HepG2 (cell line): ENCODE measurements around the gene TAF6L. TPM values are rescaled to one million over a fixed set of nuclear protein-coding genes. Genes with fewer than 3 reads are reported as not detected.

ENCODE experiments used
- FOXA3 ChIP-seq: IDR thresholded peaks from 2 replicates; pipeline ENCODE4 v1.6.1; 2016; ENCODE audit warnings: missing genetic modification reagents, missing compliant biosample characterization
- HDAC1 ChIP-seq: sonication (generic); formaldehyde crosslinking; IDR thresholded peaks from 2 replicates; pipeline ENCODE4 v1.5.1; 2020; ENCODE audit warnings: mild to moderate bottlenecking, missing genetic modification reagents
- HMGA1 ChIP-seq: sonication (generic); formaldehyde crosslinking; conservative IDR thresholded peaks from 2 replicates; pipeline ENCODE4 v1.4.0; 2020; ENCODE audit warnings: missing genetic modification reagents
- HNRNPH1 ChIP-seq: fragments of 200-400 bp; formaldehyde crosslinking; optimal IDR thresholded peaks from 2 replicates; pipeline ENCODE3; 2017; ENCODE audit warnings: mild to moderate bottlenecking, low read depth, low read length
- IKZF4 ChIP-seq: sonication (generic); formaldehyde crosslinking; IDR thresholded peaks from 2 replicates; pipeline ENCODE4 v1.5.1; 2020; ENCODE audit warnings: borderline replicate concordance, mild to moderate bottlenecking, low read depth, missing genetic modification reagents; ENCODE audit errors: not compliant biosample characterization
- KDM5A ChIP-seq: fragments of 200-600 bp; sonication (generic); IDR thresholded peaks from 2 replicates; pipeline ENCODE4 v1.7.0; 2018; ENCODE audit warnings: antibody characterized with exemption, mild to moderate bottlenecking, low read length, borderline replicate concordance
- NR2F1 ChIP-seq, 2 experiments: fragments of 450-650 bp in 1 of 2; formaldehyde crosslinking in 1 of 2; IDR thresholded peaks; 2 replicates each; pipeline versions ENCODE4 v1.5.0 to v1.6.1; 2016 to 2020; ENCODE audit warnings: mild to moderate bottlenecking in 1 of 2, missing compliant biosample characterization in 1 of 2, missing genetic modification reagents in 1 of 2, moderate library complexity in 1 of 2
- PCBP1 ChIP-seq: fragments of 200-400 bp; formaldehyde crosslinking; IDR thresholded peaks from 2 replicates; pipeline ENCODE4 v1.6.1; 2017; ENCODE audit warnings: mild to moderate bottlenecking, low read depth, low read length, borderline replicate concordance
- SIN3A ChIP-seq: IDR thresholded peaks from 2 replicates; pipeline ENCODE4 v1.6.1; 2011; ENCODE audit warnings: low read depth, mild to moderate bottlenecking, control low read depth, low read length, borderline replicate concordance
- SP140L ChIP-seq: sonication (generic); formaldehyde crosslinking; IDR thresholded peaks from 2 replicates; pipeline ENCODE4 v1.4.0; 2020; ENCODE audit warnings: missing genetic modification reagents, borderline replicate concordance
- TARDBP ChIP-seq: sonication (generic); formaldehyde crosslinking; IDR thresholded peaks from 2 replicates; pipeline ENCODE4 v1.8.0; 2022; ENCODE audit warnings: mild to moderate bottlenecking, missing genetic modification reagents
- YY1 ChIP-seq: IDR thresholded peaks from 2 replicates; pipeline ENCODE4 v1.6.1; 2011; ENCODE audit warnings: low read length, low read depth, moderate library complexity, mild to moderate bottlenecking; ENCODE audit not compliant: insufficient read depth, insufficient replicate concordance
- ZNF350 ChIP-seq: sonication (generic); formaldehyde crosslinking; IDR thresholded peaks from 2 replicates; pipeline ENCODE4 v1.4.0; 2020; ENCODE audit warnings: mild to moderate bottlenecking, low read depth, missing genetic modification reagents, borderline replicate concordance
- ZNF850 ChIP-seq: sonication (generic); formaldehyde crosslinking; conservative IDR thresholded peaks from 2 replicates; pipeline ENCODE4 v1.9.0; 2021; ENCODE audit warnings: mild to moderate bottlenecking, missing genetic modification reagents
- ZNF883 ChIP-seq: sonication (generic); formaldehyde crosslinking; IDR thresholded peaks from 2 replicates; pipeline ENCODE4 v1.5.1; 2020; ENCODE audit warnings: mild to moderate bottlenecking, missing genetic modification reagents; ENCODE audit errors: not compliant biosample characterization
- polyA plus RNA-seq, 8 experiments: library from polyadenylated mRNA; depleted of rRNA in 3 of 8; stranded (reverse) in 7 of 8; unstranded in 1 of 8; fragments of >200 nt; fragmentation: Illumina TruSeq in 4 of 8; extraction: Trizol in 4 of 8; gene quantifications; 2 replicates each; pipeline versions ENCODE4 v1.2.1 to v1.2.3, GENCODE V29; 2011 to 2016; ENCODE audit warnings: low read depth in 4 of 8, missing spikeins in 1 of 8, mixed read lengths in 1 of 8; ENCODE audit not compliant: insufficient read depth in 1 of 8
- total RNA-seq, 5 experiments: library from RNA; depleted of rRNA; stranded (reverse); fragments of >200 nt; fragmentation: Illumina TruSeq; extraction: Trizol; gene quantifications; 2 replicates each; pipeline ENCODE4 v1.2.3, GENCODE V29; 2016; ENCODE audit warnings: low read depth in 1 of 5
- TF ChIP-seq, protein P1 (sequence below): sonication (generic); formaldehyde crosslinking; IDR thresholded peaks from 2 replicates; pipeline ENCODE4 v1.4.0; 2020; ENCODE audit warnings: missing genetic modification reagents
- TF ChIP-seq, protein P2 (sequence below): sonication (generic); formaldehyde crosslinking; IDR thresholded peaks from 2 replicates; pipeline ENCODE4 v1.4.0; 2020; ENCODE audit warnings: missing genetic modification reagents, borderline replicate concordance
- TF ChIP-seq, protein P3 (sequence below): sonication (generic); formaldehyde crosslinking; IDR thresholded peaks from 2 replicates; pipeline ENCODE4 v1.4.0; 2020; ENCODE audit warnings: mild to moderate bottlenecking, missing genetic modification reagents
- TF ChIP-seq, protein P4 (sequence below): sonication (generic); formaldehyde crosslinking; IDR thresholded peaks from 2 replicates; pipeline ENCODE4 v1.4.0; 2020; ENCODE audit warnings: missing genetic modification reagents

The TAF6L gene
- total and polyA plus RNA-seq, 2 of the 13 experiments (the other 11 are each of a cell fraction or from before 2014, with no cell fraction given) = 12.6 to 19.4 TPM

DNA sequence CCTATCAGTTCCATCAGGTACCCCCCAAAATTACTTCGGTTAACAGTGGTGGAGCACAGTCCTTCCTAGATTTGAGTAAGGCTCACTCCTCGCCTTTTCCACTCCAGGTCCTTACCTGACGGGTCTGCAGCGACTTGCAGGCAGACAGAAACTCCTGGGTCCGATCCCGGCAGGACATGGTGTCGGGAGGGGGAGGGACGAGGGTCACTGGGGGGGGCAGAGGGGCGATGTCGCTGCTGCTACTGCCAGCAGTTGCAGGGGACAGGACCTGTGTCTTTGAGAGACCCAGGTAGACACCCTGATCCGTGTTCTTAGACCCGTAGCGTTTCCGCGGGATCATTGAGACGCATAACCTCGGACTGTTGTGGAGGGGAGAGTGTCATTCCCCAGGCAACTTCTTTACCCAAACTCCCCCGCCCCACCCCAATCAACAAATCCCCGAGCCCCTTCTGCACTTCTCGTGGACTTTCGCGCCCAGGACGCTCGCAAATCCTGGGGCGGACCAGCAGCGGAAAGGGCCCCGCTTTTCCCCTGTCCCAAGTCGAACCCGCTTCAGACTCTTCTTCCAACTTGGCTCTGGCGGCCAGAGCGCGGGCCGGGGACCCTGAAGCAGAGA, 59.8 kb downstream of the TAF6L start (continued):
- TF ChIP-seq YY1 = peak; percentile 26
- peak; percentile 47; the same call in 1 of the 2 replicates for TF ChIP-seq SIN3A
- no peak for TF ChIP-seq SP140L (CRISPR knock-in tag)
- no peak for TF ChIP-seq HNRNPH1
- 0 out of 2 replicates have a peak, but pooled peaks have one; percentile 28 for TF ChIP-seq TARDBP
- no peak for TF ChIP-seq IKZF4 (CRISPR knock-in tag)
- no peak for TF ChIP-seq HMGA1
- peak; percentile 56; the same call in 1 of the 2 replicates for TF ChIP-seq HDAC1 (CRISPR knock-in tag)
- peak; percentile 48 for TF ChIP-seq ZNF883 (CRISPR knock-in tag)
- TF ChIP-seq, protein P1, sequence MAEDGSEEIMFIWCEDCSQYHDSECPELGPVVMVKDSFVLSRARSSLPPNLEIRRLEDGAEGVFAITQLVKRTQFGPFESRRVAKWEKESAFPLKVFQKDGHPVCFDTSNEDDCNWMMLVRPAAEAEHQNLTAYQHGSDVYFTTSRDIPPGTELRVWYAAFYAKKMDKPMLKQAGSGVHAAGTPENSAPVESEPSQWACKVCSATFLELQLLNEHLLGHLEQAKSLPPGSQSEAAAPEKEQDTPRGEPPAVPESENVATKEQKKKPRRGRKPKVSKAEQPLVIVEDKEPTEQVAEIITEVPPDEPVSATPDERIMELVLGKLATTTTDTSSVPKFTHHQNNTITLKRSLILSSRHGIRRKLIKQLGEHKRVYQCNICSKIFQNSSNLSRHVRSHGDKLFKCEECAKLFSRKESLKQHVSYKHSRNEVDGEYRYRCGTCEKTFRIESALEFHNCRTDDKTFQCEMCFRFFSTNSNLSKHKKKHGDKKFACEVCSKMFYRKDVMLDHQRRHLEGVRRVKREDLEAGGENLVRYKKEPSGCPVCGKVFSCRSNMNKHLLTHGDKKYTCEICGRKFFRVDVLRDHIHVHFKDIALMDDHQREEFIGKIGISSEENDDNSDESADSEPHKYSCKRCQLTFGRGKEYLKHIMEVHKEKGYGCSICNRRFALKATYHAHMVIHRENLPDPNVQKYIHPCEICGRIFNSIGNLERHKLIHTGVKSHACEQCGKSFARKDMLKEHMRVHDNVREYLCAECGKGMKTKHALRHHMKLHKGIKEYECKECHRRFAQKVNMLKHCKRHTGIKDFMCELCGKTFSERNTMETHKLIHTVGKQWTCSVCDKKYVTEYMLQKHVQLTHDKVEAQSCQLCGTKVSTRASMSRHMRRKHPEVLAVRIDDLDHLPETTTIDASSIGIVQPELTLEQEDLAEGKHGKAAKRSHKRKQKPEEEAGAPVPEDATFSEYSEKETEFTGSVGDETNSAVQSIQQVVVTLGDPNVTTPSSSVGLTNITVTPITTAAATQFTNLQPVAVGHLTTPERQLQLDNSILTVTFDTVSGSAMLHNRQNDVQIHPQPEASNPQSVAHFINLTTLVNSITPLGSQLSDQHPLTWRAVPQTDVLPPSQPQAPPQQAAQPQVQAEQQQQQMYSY (CRISPR knock-in tag) = peak; percentile 98
- TF ChIP-seq PCBP1 = 0 out of 2 replicates have a peak, but pooled peaks have one; percentile 38
- TF ChIP-seq, protein P2, sequence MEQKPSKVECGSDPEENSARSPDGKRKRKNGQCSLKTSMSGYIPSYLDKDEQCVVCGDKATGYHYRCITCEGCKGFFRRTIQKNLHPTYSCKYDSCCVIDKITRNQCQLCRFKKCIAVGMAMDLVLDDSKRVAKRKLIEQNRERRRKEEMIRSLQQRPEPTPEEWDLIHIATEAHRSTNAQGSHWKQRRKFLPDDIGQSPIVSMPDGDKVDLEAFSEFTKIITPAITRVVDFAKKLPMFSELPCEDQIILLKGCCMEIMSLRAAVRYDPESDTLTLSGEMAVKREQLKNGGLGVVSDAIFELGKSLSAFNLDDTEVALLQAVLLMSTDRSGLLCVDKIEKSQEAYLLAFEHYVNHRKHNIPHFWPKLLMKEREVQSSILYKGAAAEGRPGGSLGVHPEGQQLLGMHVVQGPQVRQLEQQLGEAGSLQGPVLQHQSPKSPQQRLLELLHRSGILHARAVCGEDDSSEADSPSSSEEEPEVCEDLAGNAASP (CRISPR knock-in tag) = peak; percentile 24; the same call in 1 of the 2 replicates
- TF ChIP-seq ZNF350 (CRISPR knock-in tag) = peak; percentile 71; the same call in 1 of the 2 replicates
- TF ChIP-seq KDM5A = 0 out of 2 replicates have a peak, but pooled peaks have one; percentile 86
- TF ChIP-seq FOXA3 (CRISPR knock-in tag) = peak; percentile 9; the same call in 1 of the 2 replicates
- TF ChIP-seq, protein P3, sequence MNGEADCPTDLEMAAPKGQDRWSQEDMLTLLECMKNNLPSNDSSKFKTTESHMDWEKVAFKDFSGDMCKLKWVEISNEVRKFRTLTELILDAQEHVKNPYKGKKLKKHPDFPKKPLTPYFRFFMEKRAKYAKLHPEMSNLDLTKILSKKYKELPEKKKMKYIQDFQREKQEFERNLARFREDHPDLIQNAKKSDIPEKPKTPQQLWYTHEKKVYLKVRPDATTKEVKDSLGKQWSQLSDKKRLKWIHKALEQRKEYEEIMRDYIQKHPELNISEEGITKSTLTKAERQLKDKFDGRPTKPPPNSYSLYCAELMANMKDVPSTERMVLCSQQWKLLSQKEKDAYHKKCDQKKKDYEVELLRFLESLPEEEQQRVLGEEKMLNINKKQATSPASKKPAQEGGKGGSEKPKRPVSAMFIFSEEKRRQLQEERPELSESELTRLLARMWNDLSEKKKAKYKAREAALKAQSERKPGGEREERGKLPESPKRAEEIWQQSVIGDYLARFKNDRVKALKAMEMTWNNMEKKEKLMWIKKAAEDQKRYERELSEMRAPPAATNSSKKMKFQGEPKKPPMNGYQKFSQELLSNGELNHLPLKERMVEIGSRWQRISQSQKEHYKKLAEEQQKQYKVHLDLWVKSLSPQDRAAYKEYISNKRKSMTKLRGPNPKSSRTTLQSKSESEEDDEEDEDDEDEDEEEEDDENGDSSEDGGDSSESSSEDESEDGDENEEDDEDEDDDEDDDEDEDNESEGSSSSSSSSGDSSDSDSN (CRISPR knock-in tag) = peak; percentile 67; the same call in 1 of the 2 replicates
- TF ChIP-seq, protein P4, sequence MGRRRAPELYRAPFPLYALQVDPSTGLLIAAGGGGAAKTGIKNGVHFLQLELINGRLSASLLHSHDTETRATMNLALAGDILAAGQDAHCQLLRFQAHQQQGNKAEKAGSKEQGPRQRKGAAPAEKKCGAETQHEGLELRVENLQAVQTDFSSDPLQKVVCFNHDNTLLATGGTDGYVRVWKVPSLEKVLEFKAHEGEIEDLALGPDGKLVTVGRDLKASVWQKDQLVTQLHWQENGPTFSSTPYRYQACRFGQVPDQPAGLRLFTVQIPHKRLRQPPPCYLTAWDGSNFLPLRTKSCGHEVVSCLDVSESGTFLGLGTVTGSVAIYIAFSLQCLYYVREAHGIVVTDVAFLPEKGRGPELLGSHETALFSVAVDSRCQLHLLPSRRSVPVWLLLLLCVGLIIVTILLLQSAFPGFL (CRISPR knock-in tag) = no peak
- TF ChIP-seq ZNF850 = 0 out of 2 replicates have a peak, but pooled peaks have one; percentile 67
- TF ChIP-seq NR2F1 (CRISPR knock-in tag; IDR thresholded peaks at IDR 0.05) = 0 out of 4 replicates have a peak, but pooled peaks of 1 of the 2 experiments have one; percentile 25
